Measurements from ENCODE around the gene STK11IP.

DNA sequence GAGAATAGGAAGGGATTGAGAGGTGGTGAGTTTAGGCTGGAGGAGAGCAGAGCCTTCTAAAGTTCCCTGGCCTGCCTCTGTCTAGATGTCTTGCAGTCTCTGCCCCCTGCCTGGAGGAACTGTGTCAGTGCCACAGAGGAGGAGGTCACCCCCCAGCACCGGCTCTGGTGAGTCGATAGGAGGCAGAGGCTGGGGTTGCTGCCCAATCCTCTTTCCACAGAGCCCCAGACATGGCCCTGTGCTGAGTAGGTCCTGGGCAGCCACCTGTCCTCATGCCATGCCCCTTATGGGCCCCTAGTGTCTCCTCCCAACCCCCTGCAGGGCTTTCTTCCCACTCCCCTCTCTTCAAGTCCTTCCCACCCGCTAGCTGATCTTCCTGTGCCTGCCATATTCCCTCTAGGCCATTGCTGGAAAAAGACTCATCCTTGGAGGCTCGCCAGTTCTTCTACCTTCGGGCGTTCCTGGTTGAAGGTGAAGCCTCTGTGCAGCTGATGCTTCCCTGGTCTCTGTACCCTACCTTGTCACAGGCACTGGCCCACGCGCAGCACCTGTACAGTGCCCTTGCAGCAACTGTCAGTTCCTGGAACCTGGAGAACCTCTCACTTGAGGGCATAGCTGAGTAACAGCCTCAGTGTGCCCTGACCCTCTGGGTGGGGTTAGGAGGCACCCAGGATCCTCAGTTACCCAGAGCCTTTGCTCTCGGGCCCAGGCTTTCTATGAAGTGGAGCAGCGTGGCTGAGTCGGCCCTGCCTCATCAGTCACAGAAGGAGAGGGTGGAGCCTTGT is 16.6 kb downstream of the STK11IP start:
- TF ChIP-seq EP300 (IDR thresholded peaks at IDR 0.05): no peak
- TF ChIP-seq, protein P1, sequence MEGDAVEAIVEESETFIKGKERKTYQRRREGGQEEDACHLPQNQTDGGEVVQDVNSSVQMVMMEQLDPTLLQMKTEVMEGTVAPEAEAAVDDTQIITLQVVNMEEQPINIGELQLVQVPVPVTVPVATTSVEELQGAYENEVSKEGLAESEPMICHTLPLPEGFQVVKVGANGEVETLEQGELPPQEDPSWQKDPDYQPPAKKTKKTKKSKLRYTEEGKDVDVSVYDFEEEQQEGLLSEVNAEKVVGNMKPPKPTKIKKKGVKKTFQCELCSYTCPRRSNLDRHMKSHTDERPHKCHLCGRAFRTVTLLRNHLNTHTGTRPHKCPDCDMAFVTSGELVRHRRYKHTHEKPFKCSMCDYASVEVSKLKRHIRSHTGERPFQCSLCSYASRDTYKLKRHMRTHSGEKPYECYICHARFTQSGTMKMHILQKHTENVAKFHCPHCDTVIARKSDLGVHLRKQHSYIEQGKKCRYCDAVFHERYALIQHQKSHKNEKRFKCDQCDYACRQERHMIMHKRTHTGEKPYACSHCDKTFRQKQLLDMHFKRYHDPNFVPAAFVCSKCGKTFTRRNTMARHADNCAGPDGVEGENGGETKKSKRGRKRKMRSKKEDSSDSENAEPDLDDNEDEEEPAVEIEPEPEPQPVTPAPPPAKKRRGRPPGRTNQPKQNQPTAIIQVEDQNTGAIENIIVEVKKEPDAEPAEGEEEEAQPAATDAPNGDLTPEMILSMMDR (IDR thresholded peaks at IDR 0.05): no peak

Data from tibial nerve (tissue), 4 donors.